ENCODE measurements around the gene PRRX1.

PRRX1 gene

GRCh38 chr1:170725326-170725725 lies 61.4 kb downstream of the PRRX1 start:
- no peak for DNase-seq

GRCh38 chr1:170727963-170728362 lies 64.0 kb downstream of the PRRX1 start:
- DNase-seq: peak; percentile 74

- peak; percentile 70 for DNase-seq
Observed at GRCh38 chr1:170729225-170730002, 65.5 kb downstream of the PRRX1 start.

- DNase-seq: no peak
Observed at GRCh38 chr1:170730014-170730413, 66.1 kb downstream of the PRRX1 start.

GRCh38 chr1:170730438-170730837 lies 66.5 kb downstream of the PRRX1 start:
- peak; percentile 62 for DNase-seq

- no peak for DNase-seq
Observed at GRCh38 chr1:170731566-170732251, 67.8 kb downstream of the PRRX1 start.

- DNase-seq: peak; percentile 72
Observed at GRCh38 chr1:170732252-170732588, 68.3 kb downstream of the PRRX1 start.

- DNase-seq: peak; percentile 69
Observed at GRCh38 chr1:170734412-170735175, 70.7 kb downstream of the PRRX1 start.

GRCh38 chr1:170735366-170736263 lies 71.7 kb downstream of the PRRX1 start:
- no peak for DNase-seq

GRCh38 chr1:170739803-170740202 lies 75.9 kb downstream of the PRRX1 start:
- DNase-seq: no peak

- DNase-seq: no peak
Observed at GRCh38 chr1:170741678-170742077, 77.7 kb downstream of the PRRX1 start.

GRCh38 chr1:170742600-170742999 lies 78.7 kb downstream of the PRRX1 start:
- DNase-seq: no peak

GRCh38 chr1:170743083-170743482 lies 79.2 kb downstream of the PRRX1 start:
- no peak for DNase-seq

- DNase-seq: no peak
Observed at GRCh38 chr1:170749549-170749948, 85.6 kb downstream of the PRRX1 start.

GRCh38 chr1:170749959-170750358 lies 86.0 kb downstream of the PRRX1 start:
- no peak for DNase-seq

- DNase-seq: no peak
Observed at GRCh38 chr1:170755795-170756194, 91.9 kb downstream of the PRRX1 start.

- no peak for DNase-seq
Observed at GRCh38 chr1:170758992-170759391, 95.1 kb downstream of the PRRX1 start.

GRCh38 chr1:170765279-170765678 lies 101.3 kb downstream of the PRRX1 start:
- no peak for DNase-seq

- peak; percentile 65 for DNase-seq
Observed at GRCh38 chr1:170765712-170766330, 101.9 kb downstream of the PRRX1 start.

GRCh38 chr1:170768929-170769328 lies 105.0 kb downstream of the PRRX1 start:
- DNase-seq: no peak

- DNase-seq: no peak
Observed at GRCh38 chr1:170769691-170770090, 105.8 kb downstream of the PRRX1 start.

GRCh38 chr1:170770254-170770653 lies 106.3 kb downstream of the PRRX1 start:
- DNase-seq: no peak
